Neural cell (in vitro differentiated cells): ENCODE results near the gene MYO10. TPM values are rescaled to one million over a fixed set of nuclear protein-coding genes. Genes with fewer than 3 reads are reported as not detected.

Experiments used
- H2AFZ ChIP-seq: fragments of 200-600, 300-800 bp; sonication (generic), shearing (Covaris generic); 2 replicates; pipeline ENCODE4 v1.6.0; 2014; ENCODE audit warnings: low read depth, mild to moderate bottlenecking, antibody characterized with exemption, low read length, moderate library complexity
- H3F3A ChIP-seq: fragments of 200-600 bp; shearing (Covaris generic); 2 replicates; pipeline ENCODE4 v1.6.1; 2016; ENCODE audit warnings: mild to moderate bottlenecking, moderate library complexity, mixed read lengths, antibody characterized with exemption, low read length; ENCODE audit not compliant: insufficient read depth, poor library complexity, severe bottlenecking
- H3K27ac ChIP-seq: fragments of 200-600, 300-800 bp; sonication (generic), shearing (Covaris generic); 2 replicates; pipeline ENCODE4 v1.5.1; 2014; ENCODE audit warnings: mild to moderate bottlenecking, low read length, moderate library complexity
- H3K27me3 ChIP-seq: fragments of 300-800, 200-600 bp; sonication (generic), shearing (Covaris generic); 2 replicates; pipeline ENCODE4 v1.6.0; 2014; ENCODE audit warnings: mild to moderate bottlenecking, low read depth, low read length, moderate library complexity; ENCODE audit not compliant: insufficient read depth
- H3K36me3 ChIP-seq: fragments of 300-800, 200-600 bp; sonication (generic), shearing (Covaris generic); 2 replicates; pipeline ENCODE4 v1.5.1; 2014; ENCODE audit warnings: mild to moderate bottlenecking, antibody characterized with exemption, low read length, moderate library complexity; ENCODE audit not compliant: insufficient read depth
- H3K4me2 ChIP-seq: fragments of 300-800, 200-600 bp; sonication (generic), shearing (Covaris generic); 2 replicates; pipeline ENCODE4 v1.6.0; 2014; ENCODE audit warnings: mild to moderate bottlenecking, low read length
- H3K4me3 ChIP-seq: fragments of 300-800, 200-600 bp; sonication (generic), shearing (Covaris generic); 2 replicates; pipeline ENCODE4 v1.5.1; 2014; ENCODE audit warnings: mild to moderate bottlenecking, low read length, moderate library complexity
- H3K79me2 ChIP-seq: fragments of 200-600 bp; shearing (Covaris generic); replicated peaks from 2 replicates; pipeline ENCODE4 v1.6.0; 2014; ENCODE audit warnings: mild to moderate bottlenecking, low read length, moderate library complexity; ENCODE audit not compliant: insufficient read depth
- H3K9ac ChIP-seq: fragments of 300-800, 200-600 bp; sonication (generic), shearing (Covaris generic); 2 replicates; pipeline ENCODE4 v1.6.1; 2016; ENCODE audit warnings: mild to moderate bottlenecking, low read length, mixed read lengths
- H3K9me2 ChIP-seq: fragments of 200-600 bp; shearing (Covaris generic); 2 replicates; pipeline ENCODE4 v1.6.1; 2016; ENCODE audit warnings: mild to moderate bottlenecking, low read length, mixed read lengths; ENCODE audit not compliant: insufficient read depth
- H3K9me3 ChIP-seq: fragments of 200-600, 300-800 bp; sonication (generic), shearing (Covaris generic); 2 replicates; pipeline ENCODE4 v1.6.1; 2016; ENCODE audit warnings: mild to moderate bottlenecking, mixed run types, low read length, moderate library complexity, mixed read lengths
- H4K20me1 ChIP-seq: fragments of 200-600 bp; shearing (Covaris generic); 2 replicates; pipeline ENCODE4 v1.6.1; 2016; ENCODE audit warnings: mild to moderate bottlenecking, mixed run types; ENCODE audit not compliant: insufficient read depth
- EP300 ChIP-seq: fragments of 450-650 bp; conservative IDR thresholded peaks from 2 replicates; pipeline ENCODE4 v1.6.1; 2014; ENCODE audit warnings: antibody characterized with exemption, mild to moderate bottlenecking, moderate library complexity; ENCODE audit not compliant: poor library complexity, severe bottlenecking
- EZH2 ChIP-seq: fragments of 200-600, 300-800 bp; shearing (Covaris generic), sonication (generic); IDR thresholded peaks from 2 replicates; pipeline ENCODE4 v1.6.1; 2014; ENCODE audit warnings: antibody characterized with exemption, low read length, borderline replicate concordance, mild to moderate bottlenecking; ENCODE audit not compliant: insufficient read depth, poor library complexity, severe bottlenecking
- MXI1 ChIP-seq: fragments of 450-650 bp; conservative IDR thresholded peaks from 2 replicates; pipeline ENCODE4 v1.6.1; 2014; ENCODE audit warnings: antibody characterized with exemption, mild to moderate bottlenecking; ENCODE audit not compliant: poor library complexity, severe bottlenecking
- POLR2AphosphoS5 ChIP-seq: IDR thresholded peaks from 2 replicates; pipeline ENCODE4 v1.6.1; 2012
- RAD21 ChIP-seq: fragments of 450-650 bp; conservative IDR thresholded peaks from 2 replicates; pipeline ENCODE4 v1.6.1; 2014; ENCODE audit warnings: antibody characterized with exemption, mild to moderate bottlenecking, moderate library complexity
- SMC3 ChIP-seq: fragments of 450-650 bp; conservative IDR thresholded peaks from 2 replicates; pipeline ENCODE4 v1.6.1; 2014; ENCODE audit warnings: antibody characterized with exemption, mild to moderate bottlenecking, moderate library complexity; ENCODE audit not compliant: poor library complexity
- TAF1 ChIP-seq: IDR thresholded peaks from 2 replicates; pipeline ENCODE4 v1.6.1; 2012; ENCODE audit warnings: low read depth
- polyA plus RNA-seq: library from polyadenylated mRNA; depleted of rRNA; stranded (reverse); fragments of >200 nt; gene quantifications from 2 replicates; pipeline ENCODE4 v1.2.3, GENCODE V29; 2014
- TF ChIP-seq, protein P1 (sequence below): fragments of 450-650 bp; IDR thresholded peaks from 2 replicates; pipeline ENCODE4 v1.5.1; 2014; ENCODE audit warnings: antibody characterized with exemption, mild to moderate bottlenecking, moderate library complexity; ENCODE audit not compliant: poor library complexity, severe bottlenecking
- TF ChIP-seq, protein P2 (sequence below): IDR thresholded peaks from 2 replicates; pipeline ENCODE4 v1.6.1; 2012; ENCODE audit warnings: borderline replicate concordance

Gene MYO10
- polyA plus RNA-seq, 1 donor from 2014 or later = 3.2 TPM

DNA sequence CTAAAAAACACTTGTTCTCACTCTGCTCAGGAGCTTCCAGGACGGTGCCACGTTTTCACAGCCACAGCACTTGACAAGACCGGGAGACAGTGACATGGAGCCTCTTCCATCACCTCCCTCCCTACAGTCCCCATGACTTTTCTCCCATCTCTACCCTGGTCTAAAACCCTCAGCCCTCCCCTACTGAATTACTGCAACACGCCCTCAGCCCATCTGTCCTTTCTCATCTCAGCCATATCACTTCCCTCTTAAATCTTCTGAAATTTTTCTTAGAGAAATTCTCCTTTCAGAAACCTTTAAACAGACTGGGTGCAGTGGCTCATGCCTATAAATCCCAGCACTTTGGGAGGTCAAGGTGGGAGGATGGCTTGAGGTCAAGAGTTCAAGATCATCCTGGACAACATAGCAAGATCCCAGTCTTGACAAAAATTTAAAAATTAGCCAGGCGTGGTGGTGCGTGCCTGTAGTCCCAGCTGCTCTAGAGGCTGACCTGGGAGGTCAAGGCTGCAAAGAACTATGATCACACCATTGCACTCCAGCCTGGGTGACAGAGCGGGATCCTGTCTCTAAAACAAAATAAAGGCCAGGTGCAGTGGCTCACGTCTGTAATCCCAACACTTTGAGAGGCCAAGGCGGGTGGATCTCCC lies 125.8 kb downstream of the MYO10 start:
- Histone ChIP-seq H3K9me3 (no peaks in the 10 kb centered on the region), H3K9me2 (no peaks in the 10 kb centered on the region), H3K36me3 (no peaks in the 10 kb centered on the region), H3K27me3 (no peaks in the 10 kb centered on the region), H2AFZ (no peak overlapping the region), H4K20me1 (no peaks in the 10 kb centered on the region), H3K27ac (no peak overlapping the region), H3K4me2 (no peak overlapping the region), H3K9ac (no peak overlapping the region), H3K4me3 (no peak overlapping the region), H3K79me2 (no peaks in the 10 kb centered on the region), H3F3A (no peaks in the 10 kb centered on the region)
- no peak for TF ChIP-seq EP300
- TF ChIP-seq, protein P1, sequence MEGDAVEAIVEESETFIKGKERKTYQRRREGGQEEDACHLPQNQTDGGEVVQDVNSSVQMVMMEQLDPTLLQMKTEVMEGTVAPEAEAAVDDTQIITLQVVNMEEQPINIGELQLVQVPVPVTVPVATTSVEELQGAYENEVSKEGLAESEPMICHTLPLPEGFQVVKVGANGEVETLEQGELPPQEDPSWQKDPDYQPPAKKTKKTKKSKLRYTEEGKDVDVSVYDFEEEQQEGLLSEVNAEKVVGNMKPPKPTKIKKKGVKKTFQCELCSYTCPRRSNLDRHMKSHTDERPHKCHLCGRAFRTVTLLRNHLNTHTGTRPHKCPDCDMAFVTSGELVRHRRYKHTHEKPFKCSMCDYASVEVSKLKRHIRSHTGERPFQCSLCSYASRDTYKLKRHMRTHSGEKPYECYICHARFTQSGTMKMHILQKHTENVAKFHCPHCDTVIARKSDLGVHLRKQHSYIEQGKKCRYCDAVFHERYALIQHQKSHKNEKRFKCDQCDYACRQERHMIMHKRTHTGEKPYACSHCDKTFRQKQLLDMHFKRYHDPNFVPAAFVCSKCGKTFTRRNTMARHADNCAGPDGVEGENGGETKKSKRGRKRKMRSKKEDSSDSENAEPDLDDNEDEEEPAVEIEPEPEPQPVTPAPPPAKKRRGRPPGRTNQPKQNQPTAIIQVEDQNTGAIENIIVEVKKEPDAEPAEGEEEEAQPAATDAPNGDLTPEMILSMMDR = no peak
- no peak for TF ChIP-seq EZH2
- no peak for TF ChIP-seq MXI1

DNA sequence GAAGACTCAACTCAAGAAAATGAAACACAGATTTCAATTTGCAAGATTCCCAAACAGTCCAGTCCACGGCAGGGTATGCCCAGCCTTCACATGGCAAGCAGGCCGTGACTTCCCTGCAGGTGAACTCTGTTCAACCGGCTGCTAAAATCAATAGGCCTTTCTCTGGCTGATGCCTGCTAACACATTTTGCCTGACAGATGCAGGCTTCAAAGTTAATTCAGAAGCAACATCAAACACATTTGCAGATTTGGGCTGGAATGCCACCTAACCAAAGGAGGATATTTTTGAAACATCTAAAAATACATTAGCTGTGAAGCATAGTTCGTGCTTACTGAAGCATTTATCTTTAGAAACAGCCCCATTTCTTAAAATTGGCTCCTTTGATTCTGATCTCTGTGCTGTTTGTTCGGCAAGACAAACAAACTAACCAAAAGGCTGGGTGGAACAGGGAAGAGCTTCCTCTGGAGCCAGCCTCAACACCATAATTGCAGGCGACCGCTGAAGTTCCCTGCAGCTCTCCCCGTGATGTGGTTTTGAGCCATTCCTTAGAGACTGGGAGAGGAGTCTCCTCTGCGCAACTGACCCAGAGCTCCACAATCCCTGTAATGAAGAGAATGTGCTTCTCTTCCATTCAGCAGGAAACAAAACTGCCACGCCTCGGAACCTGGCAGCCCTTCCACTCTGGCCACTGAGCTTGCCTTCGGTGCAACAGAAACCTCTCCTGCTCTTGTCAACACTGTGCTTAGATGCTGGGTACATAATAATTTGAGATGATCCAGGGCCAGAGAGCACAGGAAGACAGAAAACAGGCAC lies 126.5 kb downstream of the MYO10 start:
- Histone ChIP-seq H3K4me3 (no peak overlapping the region), H3F3A (no peaks in the 10 kb centered on the region), H2AFZ (no peak overlapping the region), H3K9ac (no peak overlapping the region), H3K79me2 (no peaks in the 10 kb centered on the region), H4K20me1 (no peaks in the 10 kb centered on the region), H3K27ac (no peak overlapping the region), H3K4me2 (no peak overlapping the region), H3K36me3 (no peaks in the 10 kb centered on the region), H3K27me3 (no peaks in the 10 kb centered on the region), H3K9me2 (no peaks in the 10 kb centered on the region), H3K9me3 (no peaks in the 10 kb centered on the region)
- no peak for TF ChIP-seq EZH2
- TF ChIP-seq RAD21 = no peak

DNA sequence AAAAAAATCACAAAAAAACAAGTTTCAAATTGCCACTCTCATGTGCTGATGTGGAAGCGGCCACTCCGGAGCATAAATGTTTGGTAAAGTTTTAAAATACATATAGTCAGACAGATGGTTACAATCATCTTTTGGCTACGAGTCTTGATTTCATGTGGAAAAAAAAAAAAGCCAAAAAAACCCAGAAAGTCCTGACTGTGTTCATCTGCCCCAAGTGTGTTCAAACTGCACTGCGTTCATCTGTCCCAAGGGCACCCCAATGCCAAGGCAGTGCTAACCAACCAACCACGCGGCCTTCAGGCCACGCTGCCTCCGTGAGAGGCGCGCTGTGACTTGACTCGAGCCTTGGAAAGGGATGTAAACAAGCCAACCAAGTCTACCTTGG lies 127.1 kb downstream of the MYO10 start:
- Histone ChIP-seq H3F3A (no peaks in the 10 kb centered on the region), H2AFZ (no peak overlapping the region), H3K79me2 (no peaks in the 10 kb centered on the region), H3K27me3 (no peaks in the 10 kb centered on the region), H3K4me2 (no peak overlapping the region), H3K27ac (no peak overlapping the region), H3K9me2 (no peaks in the 10 kb centered on the region), H3K9me3 (no peaks in the 10 kb centered on the region), H3K36me3 (no peaks in the 10 kb centered on the region), H3K9ac (no peak overlapping the region), H3K4me3 (no peak overlapping the region), H4K20me1 (no peaks in the 10 kb centered on the region)
- no peak for TF ChIP-seq MXI1
- no peak for TF ChIP-seq POLR2AphosphoS5
- TF ChIP-seq EZH2 = no peak
- TF ChIP-seq RAD21 = no peak
- no peak for TF ChIP-seq TAF1
- TF ChIP-seq, protein P2, sequence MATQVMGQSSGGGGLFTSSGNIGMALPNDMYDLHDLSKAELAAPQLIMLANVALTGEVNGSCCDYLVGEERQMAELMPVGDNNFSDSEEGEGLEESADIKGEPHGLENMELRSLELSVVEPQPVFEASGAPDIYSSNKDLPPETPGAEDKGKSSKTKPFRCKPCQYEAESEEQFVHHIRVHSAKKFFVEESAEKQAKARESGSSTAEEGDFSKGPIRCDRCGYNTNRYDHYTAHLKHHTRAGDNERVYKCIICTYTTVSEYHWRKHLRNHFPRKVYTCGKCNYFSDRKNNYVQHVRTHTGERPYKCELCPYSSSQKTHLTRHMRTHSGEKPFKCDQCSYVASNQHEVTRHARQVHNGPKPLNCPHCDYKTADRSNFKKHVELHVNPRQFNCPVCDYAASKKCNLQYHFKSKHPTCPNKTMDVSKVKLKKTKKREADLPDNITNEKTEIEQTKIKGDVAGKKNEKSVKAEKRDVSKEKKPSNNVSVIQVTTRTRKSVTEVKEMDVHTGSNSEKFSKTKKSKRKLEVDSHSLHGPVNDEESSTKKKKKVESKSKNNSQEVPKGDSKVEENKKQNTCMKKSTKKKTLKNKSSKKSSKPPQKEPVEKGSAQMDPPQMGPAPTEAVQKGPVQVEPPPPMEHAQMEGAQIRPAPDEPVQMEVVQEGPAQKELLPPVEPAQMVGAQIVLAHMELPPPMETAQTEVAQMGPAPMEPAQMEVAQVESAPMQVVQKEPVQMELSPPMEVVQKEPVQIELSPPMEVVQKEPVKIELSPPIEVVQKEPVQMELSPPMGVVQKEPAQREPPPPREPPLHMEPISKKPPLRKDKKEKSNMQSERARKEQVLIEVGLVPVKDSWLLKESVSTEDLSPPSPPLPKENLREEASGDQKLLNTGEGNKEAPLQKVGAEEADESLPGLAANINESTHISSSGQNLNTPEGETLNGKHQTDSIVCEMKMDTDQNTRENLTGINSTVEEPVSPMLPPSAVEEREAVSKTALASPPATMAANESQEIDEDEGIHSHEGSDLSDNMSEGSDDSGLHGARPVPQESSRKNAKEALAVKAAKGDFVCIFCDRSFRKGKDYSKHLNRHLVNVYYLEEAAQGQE = no peak
- TF ChIP-seq, protein P1 = no peak
- no peak for TF ChIP-seq SMC3
- TF ChIP-seq EP300 = no peak
